ENCODE data around the gene CDH4.

The CDH4 gene

GRCh38 chr20:61493798-61494305 is 241.8 kb downstream of the CDH4 start:
- DNase-seq (ENCODE audit: low spot score), result no peak

GRCh38 chr20:61494763-61495575 is 242.9 kb downstream of the CDH4 start:
- DNase-seq (ENCODE audit: low spot score), result no peak

- no peak for DNase-seq (ENCODE audit: low spot score)
Measured at GRCh38 chr20:61497029-61497627, 245.1 kb downstream of the CDH4 start.

GRCh38 chr20:61499859-61500554 is 247.9 kb downstream of the CDH4 start:
- no peak for DNase-seq (ENCODE audit: low spot score)

- no peak for DNase-seq (ENCODE audit: low spot score)
Measured at GRCh38 chr20:61500791-61501321, 248.8 kb downstream of the CDH4 start.

GRCh38 chr20:61502433-61502832 is 250.4 kb downstream of the CDH4 start:
- DNase-seq (ENCODE audit: low spot score), result no peak

- DNase-seq (ENCODE audit: low spot score), result no peak
Measured at GRCh38 chr20:61503106-61503505, 251.0 kb downstream of the CDH4 start.

GRCh38 chr20:61505508-61505907 is 253.4 kb downstream of the CDH4 start:
- no peak for DNase-seq (ENCODE audit: low spot score)

GRCh38 chr20:61507778-61508177 is 255.7 kb downstream of the CDH4 start:
- no peak for DNase-seq (ENCODE audit: low spot score)

GRCh38 chr20:61508301-61509096 is 256.4 kb downstream of the CDH4 start:
- no peak for DNase-seq (ENCODE audit: low spot score)

- DNase-seq (ENCODE audit: low spot score), result no peak
Measured at GRCh38 chr20:61510778-61511330, 258.8 kb downstream of the CDH4 start.

- DNase-seq (ENCODE audit: low spot score), result no peak
Measured at GRCh38 chr20:61512475-61512874, 260.4 kb downstream of the CDH4 start.

GRCh38 chr20:61513124-61514017 is 261.3 kb downstream of the CDH4 start:
- no peak for DNase-seq (ENCODE audit: low spot score)

- DNase-seq (ENCODE audit: low spot score), result no peak
Measured at GRCh38 chr20:61514018-61514365, 261.9 kb downstream of the CDH4 start.

- DNase-seq (ENCODE audit: low spot score), result no peak
Measured at GRCh38 chr20:61514396-61514795, 262.3 kb downstream of the CDH4 start.

GRCh38 chr20:61514805-61515505 is 262.9 kb downstream of the CDH4 start:
- no peak for DNase-seq (ENCODE audit: low spot score)

GRCh38 chr20:61515922-61516321 is 263.9 kb downstream of the CDH4 start:
- no peak for DNase-seq (ENCODE audit: low spot score)

GRCh38 chr20:61516346-61517208 is 264.5 kb downstream of the CDH4 start:
- no peak for DNase-seq (ENCODE audit: low spot score)

GRCh38 chr20:61517419-61517818 is 265.4 kb downstream of the CDH4 start:
- no peak for DNase-seq (ENCODE audit: low spot score)
